ENCODE measurements around the gene PNPLA7.
"Not testable (repeated sequence)": the region's sequence is repeated elsewhere in the genome, so short reads cannot be mapped to it uniquely, and the experiment has no call there.

Gene PNPLA7

DNA sequence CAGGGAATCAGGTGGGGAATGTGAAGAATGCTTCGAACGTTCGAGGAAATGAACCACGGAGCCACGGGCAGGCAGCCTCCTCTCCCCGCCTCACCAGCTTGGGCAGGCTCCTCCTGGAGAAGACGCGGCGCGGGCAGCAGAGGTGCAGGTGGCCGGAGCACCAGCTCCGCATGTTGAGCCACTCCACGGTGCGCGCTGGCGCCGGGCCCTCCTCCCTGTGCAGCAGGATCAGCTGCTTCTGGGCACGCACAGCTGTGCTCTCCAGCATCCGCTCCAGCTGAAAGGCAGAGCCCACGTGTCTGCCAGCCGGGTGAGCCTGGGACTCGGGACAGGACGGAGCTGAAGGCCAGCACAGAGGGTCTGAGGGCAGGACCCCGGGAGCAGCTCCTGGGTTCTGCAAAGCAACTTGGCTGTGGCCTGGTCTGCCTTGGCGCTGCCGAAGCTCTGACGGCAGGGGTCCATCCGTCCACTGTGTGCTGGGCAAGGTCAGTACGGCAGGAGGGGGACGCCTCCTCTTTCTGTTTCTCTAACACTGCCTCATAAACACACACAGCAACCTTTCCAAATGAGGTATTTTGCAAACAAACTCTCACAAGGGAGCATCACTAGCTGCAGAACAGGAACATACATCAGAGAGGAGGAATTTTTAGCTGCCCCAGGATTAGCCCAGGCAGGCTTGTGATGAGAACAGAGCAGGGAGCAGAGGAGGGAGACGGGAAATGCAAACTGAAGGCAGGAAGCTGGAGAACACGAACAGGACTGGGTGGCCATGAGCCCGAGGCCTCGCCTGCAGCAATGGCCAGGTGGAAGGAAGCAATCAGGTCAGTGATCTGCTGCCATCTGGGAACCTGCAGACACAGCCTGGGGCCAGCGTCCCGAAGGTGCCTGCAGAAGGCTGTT lies 71.0 kb downstream of the PNPLA7 start:
- Histone ChIP-seq H3K4me1 (ENCODE audit: control insufficient read depth, low read depth, low read length) (no peaks in the 10 kb centered on the region), H3K27me3 (ENCODE audit: control insufficient read depth, insufficient read depth, low read length) (no peaks in the 10 kb centered on the region), H3K9me3 (ENCODE audit: control insufficient read depth, low read depth, low read length) (no peaks in the 10 kb centered on the region), H3K4me3 (ENCODE audit: low read length) (no peak overlapping the region), H3K9ac (ENCODE audit: low read length) (no peak overlapping the region), H3K27ac (ENCODE audit: low read length) (no peak overlapping the region), H3K36me3 (ENCODE audit: control insufficient read depth, low read depth, low read length) (no peaks in the 10 kb centered on the region)

DNA sequence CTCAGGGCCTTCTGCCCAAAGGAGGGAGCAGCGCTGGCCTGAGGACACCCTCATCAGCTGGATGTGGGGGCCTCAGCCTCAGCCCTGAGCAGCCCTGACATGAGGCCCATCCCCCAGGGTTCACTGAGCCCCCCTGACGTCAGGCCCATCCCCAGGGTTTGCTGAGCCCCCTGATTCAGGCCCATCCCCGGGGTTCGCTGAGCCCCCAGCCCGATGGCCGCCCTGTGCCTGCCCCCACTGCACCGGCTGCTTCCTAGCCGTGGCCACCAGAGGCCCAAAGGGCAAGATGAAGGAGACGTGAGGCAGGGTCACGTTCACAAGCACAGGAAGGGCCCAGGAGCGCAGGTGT lies 71.6 kb downstream of the PNPLA7 start:
- Histone ChIP-seq H3K9me3 (ENCODE audit: control insufficient read depth, low read depth, low read length) (no peaks in the 10 kb centered on the region), H3K36me3 (ENCODE audit: control insufficient read depth, low read depth, low read length) (no peaks in the 10 kb centered on the region), H3K4me3 (ENCODE audit: low read length) (no peak overlapping the region), H3K9ac (ENCODE audit: low read length) (no peak overlapping the region), H3K27me3 (ENCODE audit: control insufficient read depth, insufficient read depth, low read length) (no peaks in the 10 kb centered on the region), H3K27ac (ENCODE audit: low read length) (no peak overlapping the region), H3K4me1 (ENCODE audit: control insufficient read depth, low read depth, low read length) (no peaks in the 10 kb centered on the region)

DNA sequence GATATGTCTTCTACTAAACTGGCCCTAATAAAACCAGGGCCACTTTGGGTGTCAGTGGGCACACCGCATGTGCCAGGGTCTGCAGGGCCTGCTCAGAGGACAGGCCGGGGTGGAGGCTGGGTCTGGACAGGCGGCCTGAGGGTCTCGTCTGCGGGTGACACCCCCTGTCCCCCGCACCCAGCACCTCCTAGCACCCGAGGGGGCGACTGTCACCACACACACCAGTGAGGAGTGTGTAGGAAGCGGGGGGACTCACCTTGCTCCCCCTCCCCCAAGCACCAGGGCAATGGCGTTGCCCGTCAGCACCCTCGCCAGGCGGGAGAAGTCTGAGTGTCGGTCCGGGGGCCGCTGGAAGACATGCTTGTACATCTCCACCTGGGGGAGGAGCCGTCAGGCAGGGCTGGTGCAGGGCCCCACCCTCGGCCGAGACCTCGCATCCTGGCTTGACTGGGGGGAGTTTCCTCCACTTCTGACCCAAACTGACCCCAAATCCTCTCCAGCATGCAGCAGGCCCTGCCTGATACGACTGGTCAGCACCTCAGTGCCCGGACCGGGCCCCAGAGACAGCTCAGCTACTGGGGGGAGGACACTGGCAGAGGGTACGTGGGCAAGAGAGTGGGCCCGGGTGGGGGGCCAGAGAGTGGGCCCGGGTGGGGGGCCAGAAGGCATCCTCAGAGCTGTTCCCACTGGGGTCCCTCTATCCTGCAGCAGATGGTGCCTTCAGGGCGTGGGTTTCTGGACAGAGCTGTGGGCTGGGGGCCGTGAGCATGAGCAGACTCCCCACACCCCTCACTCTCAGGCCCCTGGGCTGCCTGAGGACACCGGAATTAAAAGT lies 72.2 kb downstream of the PNPLA7 start:
- H3K4me1 ChIP-seq (ENCODE audit: control insufficient read depth, low read depth, low read length) = no peaks in the 10 kb centered on the region
- no peak overlapping the region for H3K27ac ChIP-seq (ENCODE audit: low read length)
- H3K27me3 ChIP-seq (ENCODE audit: control insufficient read depth, insufficient read depth, low read length) = no peaks in the 10 kb centered on the region
- no peaks in the 10 kb centered on the region for H3K36me3 ChIP-seq (ENCODE audit: control insufficient read depth, low read depth, low read length)
- no peaks in the 10 kb centered on the region for H3K9me3 ChIP-seq (ENCODE audit: control insufficient read depth, low read depth, low read length)
- H3K4me3 ChIP-seq (ENCODE audit: low read length) = no peak overlapping the region
- H3K9ac ChIP-seq (ENCODE audit: low read length) = no peak overlapping the region

DNA sequence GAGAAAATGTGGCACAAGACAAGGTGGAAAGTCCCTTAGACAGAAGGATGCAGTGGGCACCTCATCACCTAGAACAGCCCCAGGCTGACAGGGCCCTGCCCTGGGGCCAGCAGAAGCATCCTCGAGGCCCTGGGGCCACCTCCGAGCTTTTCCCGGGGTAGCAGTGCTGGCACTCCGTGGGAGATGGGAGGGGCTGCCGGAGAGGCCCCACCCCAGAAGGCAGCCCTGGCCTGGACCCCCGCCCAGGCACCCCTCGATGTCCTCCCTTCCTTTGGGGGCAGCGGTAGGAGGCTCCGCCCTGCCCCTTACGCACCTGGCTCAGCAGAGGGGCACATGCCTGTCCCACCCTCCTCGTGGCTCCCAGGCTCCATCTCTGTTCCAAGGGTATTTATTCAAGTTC lies 73.3 kb downstream of the PNPLA7 start:
- no peaks in the 10 kb centered on the region for H3K4me1 ChIP-seq (ENCODE audit: control insufficient read depth, low read depth, low read length)
- no peak overlapping the region for H3K4me3 ChIP-seq (ENCODE audit: low read length)
- H3K27me3 ChIP-seq (ENCODE audit: control insufficient read depth, insufficient read depth, low read length) = no peaks in the 10 kb centered on the region
- H3K9ac ChIP-seq (ENCODE audit: low read length) = no peak overlapping the region
- H3K9me3 ChIP-seq (ENCODE audit: control insufficient read depth, low read depth, low read length) = no peaks in the 10 kb centered on the region
- H3K36me3 ChIP-seq (ENCODE audit: control insufficient read depth, low read depth, low read length) = no peaks in the 10 kb centered on the region
- no peak overlapping the region for H3K27ac ChIP-seq (ENCODE audit: low read length)

DNA sequence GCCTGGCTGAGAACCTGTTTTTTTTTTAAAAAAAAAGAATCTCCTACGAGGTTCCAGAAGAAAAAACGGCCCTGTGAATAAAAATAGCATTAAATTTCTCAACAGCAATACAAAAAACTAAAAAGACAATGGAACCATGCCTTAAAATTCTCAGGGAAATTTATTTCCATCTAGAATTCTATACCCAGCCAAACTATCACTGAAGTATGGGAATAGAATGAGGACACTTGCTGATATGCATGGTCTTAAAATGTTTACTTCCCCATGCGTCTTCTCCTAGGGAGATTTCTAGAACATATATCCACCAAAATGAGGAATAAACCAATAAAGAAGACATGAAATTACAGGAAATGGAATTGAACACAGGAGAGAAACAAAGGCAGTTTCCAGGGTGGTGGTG lies 74.5 kb downstream of the PNPLA7 start:
- Histone ChIP-seq H3K27ac (ENCODE audit: low read length) (no peak overlapping the region), H3K36me3 (ENCODE audit: control insufficient read depth, low read depth, low read length) (no peaks in the 10 kb centered on the region), H3K9ac (ENCODE audit: low read length) (no peak overlapping the region), H3K9me3 (ENCODE audit: control insufficient read depth, low read depth, low read length) (no peaks in the 10 kb centered on the region), H3K4me1 (ENCODE audit: control insufficient read depth, low read depth, low read length) (no peaks in the 10 kb centered on the region), H3K4me3 (ENCODE audit: low read length) (no peak overlapping the region), H3K27me3 (ENCODE audit: control insufficient read depth, insufficient read depth, low read length) (no peaks in the 10 kb centered on the region)

DNA sequence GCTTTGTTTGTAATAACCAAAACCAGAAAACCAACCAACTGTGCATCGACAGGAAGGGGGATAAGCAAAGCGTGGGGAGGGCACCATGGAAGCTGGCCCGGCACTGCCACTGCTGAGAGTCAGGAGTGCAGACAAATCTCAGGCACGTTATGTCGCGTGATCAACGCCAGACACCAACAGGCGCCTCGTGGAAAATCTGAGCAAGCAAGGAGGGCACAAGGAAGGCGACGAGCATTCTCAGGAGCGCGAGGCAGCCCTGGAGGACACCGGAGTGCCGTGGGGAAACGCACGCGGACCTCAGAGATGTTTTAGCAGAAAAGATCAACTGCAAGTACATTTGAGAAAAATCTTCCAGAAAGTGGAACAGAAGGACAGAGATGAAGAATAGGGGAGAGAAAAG lies 75.9 kb downstream of the PNPLA7 start:
- Histone ChIP-seq H3K9me3 (ENCODE audit: control insufficient read depth, low read depth, low read length) (no peaks in the 10 kb centered on the region), H3K27me3 (ENCODE audit: control insufficient read depth, insufficient read depth, low read length) (no peaks in the 10 kb centered on the region), H3K9ac (ENCODE audit: low read length) (no peak overlapping the region), H3K36me3 (ENCODE audit: control insufficient read depth, low read depth, low read length) (no peaks in the 10 kb centered on the region), H3K4me1 (ENCODE audit: control insufficient read depth, low read depth, low read length) (no peaks in the 10 kb centered on the region), H3K27ac (ENCODE audit: low read length) (no peak overlapping the region), H3K4me3 (ENCODE audit: low read length) (no peak overlapping the region)

DNA sequence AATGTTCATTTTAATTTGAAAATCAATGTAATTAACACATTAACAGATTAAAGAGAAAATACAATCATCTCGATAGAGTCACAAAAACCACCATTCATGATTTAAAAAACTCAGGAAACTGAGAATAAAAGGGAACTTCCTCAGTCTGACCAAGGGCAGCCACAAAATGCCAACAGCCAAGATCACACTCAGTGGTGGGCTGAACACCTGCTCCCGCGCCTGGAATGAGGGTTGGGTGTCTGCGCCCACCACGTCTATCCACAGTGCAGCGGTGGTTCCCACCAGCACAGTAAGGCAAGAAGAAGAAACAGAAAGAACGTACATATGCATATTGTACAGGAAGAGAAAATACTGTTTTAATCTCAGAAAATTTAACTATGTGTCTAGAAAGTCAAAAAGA lies 79.4 kb downstream of the PNPLA7 start:
- Histone ChIP-seq H3K4me1 (ENCODE audit: control insufficient read depth, low read depth, low read length) (no peaks in the 10 kb centered on the region), H3K27ac (ENCODE audit: low read length) (no peak overlapping the region), H3K36me3 (ENCODE audit: control insufficient read depth, low read depth, low read length) (no peaks in the 10 kb centered on the region), H3K4me3 (ENCODE audit: low read length) (no peak overlapping the region), H3K9me3 (ENCODE audit: control insufficient read depth, low read depth, low read length) (no peaks in the 10 kb centered on the region), H3K27me3 (ENCODE audit: control insufficient read depth, insufficient read depth, low read length) (no peaks in the 10 kb centered on the region), H3K9ac (ENCODE audit: low read length) (no peak overlapping the region)

DNA sequence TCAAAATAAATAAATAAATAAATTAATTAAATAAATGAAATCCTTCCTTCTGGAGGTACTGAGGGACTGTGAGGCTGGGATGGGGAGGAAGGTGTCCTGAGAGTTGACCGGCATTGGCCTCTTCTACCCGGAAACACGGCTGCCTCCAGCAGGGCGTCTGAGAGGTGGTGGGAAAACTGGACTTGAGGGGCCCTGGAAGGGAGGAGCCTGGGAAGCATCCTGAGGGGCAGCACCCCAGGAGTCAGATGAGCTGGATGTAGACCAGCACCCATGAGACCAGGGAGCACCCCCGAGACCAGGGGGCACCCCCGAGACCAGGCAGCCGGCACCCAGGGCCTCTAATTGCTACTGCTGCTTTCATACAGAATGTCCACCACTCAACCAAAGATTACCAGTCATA lies 82.3 kb downstream of the PNPLA7 start:
- H3K27me3 ChIP-seq (ENCODE audit: control insufficient read depth, insufficient read depth, low read length) = no peaks in the 10 kb centered on the region
- no peaks in the 10 kb centered on the region for H3K4me1 ChIP-seq (ENCODE audit: control insufficient read depth, low read depth, low read length)
- no peak overlapping the region for H3K27ac ChIP-seq (ENCODE audit: low read length)
- no peak overlapping the region for H3K9ac ChIP-seq (ENCODE audit: low read length)
- no peak overlapping the region for H3K4me3 ChIP-seq (ENCODE audit: low read length)
- no peaks in the 10 kb centered on the region for H3K9me3 ChIP-seq (ENCODE audit: control insufficient read depth, low read depth, low read length)
- no peaks in the 10 kb centered on the region for H3K36me3 ChIP-seq (ENCODE audit: control insufficient read depth, low read depth, low read length)

DNA sequence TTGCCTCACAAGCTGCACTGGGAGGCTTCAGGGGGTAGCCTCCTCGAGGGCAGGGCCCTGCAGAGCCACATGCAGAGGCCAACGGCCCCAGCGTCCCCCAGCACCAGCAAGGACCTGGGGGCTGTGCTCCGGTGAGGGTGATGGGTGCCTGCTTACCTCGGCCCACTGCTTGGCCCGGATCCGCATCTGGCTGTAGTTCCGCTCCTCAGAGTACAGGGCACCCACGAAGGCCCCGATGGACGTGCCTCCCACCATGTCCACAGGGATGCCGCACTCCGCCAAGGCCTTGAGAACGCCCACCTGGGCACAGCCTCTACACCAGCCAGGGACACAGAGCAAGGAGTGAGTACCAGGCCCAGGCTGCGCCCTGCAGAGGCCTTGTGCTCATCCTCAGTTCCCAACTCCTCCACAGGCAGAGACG lies 83.0 kb downstream of the PNPLA7 start:
- Histone ChIP-seq H3K36me3 (ENCODE audit: control insufficient read depth, low read depth, low read length) (no peaks in the 10 kb centered on the region), H3K27me3 (ENCODE audit: control insufficient read depth, insufficient read depth, low read length) (no peaks in the 10 kb centered on the region), H3K4me1 (ENCODE audit: control insufficient read depth, low read depth, low read length) (no peaks in the 10 kb centered on the region), H3K4me3 (ENCODE audit: low read length) (no peak overlapping the region), H3K9ac (ENCODE audit: low read length) (no peak overlapping the region), H3K27ac (ENCODE audit: low read length) (no peak overlapping the region), H3K9me3 (ENCODE audit: control insufficient read depth, low read depth, low read length) (no peaks in the 10 kb centered on the region)

DNA sequence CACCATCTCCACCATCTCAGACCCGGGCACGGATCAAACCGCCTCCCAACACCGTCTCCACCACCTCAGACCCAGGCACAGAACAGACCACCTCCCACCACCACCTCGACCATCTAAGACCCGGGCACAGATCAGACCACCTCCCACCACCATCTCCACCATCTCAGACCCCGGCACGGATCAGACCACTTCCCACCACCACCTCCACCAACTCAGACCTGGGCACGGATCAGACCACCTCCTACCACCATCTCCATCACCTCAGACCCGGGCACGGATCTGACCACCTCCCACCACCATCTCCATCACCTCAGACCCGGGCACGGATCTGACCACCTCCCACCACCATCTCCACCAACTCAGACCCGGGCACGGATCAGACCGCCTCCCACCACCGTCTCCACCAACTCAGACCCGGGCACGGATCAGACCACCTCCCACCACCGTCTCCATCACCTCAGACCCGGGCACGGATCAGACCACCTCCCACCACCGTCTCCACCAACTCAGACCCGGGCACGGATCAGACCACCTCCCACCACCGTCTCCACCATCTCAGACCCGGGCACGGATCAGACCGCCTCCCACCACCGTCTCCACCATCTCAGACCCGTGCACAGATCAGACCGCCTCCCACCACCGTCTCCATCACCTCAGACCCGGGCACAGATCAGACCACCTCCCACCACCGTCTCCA lies 83.7 kb downstream of the PNPLA7 start:
- not testable (repeated sequence) for H3K36me3 ChIP-seq (ENCODE audit: control insufficient read depth, low read depth, low read length); H3K27me3 ChIP-seq (ENCODE audit: control insufficient read depth, insufficient read depth, low read length); H3K4me3 ChIP-seq (ENCODE audit: low read length); H3K4me1 ChIP-seq (ENCODE audit: control insufficient read depth, low read depth, low read length); H3K9ac ChIP-seq (ENCODE audit: low read length); H3K27ac ChIP-seq (ENCODE audit: low read length); H3K9me3 ChIP-seq (ENCODE audit: control insufficient read depth, low read depth, low read length)

DNA sequence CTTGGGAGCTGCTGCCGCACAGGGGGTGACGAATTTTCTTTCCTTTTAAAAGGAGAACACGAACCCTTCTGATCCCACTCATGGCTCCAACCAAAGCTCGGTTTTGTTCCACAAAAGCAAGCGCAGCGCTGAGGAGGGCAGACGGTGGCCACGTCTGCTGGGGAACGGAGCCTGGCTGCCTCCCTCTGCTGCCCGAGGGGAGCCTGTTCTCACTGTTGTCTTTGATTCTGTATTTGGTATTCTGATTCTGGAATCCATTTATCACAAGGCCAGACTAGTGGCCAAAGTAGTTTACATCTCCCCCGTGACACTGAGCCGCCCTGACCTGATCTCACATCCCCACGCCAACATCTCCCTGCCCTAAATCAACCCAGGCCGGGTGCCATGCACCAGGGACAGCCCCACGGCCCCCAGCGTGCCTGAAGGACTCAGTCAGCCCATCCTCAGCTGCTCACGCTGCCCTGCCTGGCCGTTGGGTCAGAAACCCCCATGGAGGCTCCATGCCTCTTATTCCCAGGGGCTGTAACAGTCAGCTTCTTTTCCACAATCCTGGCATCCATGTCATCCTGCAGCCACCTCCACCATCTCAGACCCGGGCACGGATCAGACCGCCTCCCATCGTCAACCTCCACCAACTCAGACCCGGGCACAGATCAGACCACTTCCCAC lies 84.3 kb downstream of the PNPLA7 start:
- no peaks in the 10 kb centered on the region for H3K9me3 ChIP-seq (ENCODE audit: control insufficient read depth, low read depth, low read length)
- H3K27me3 ChIP-seq (ENCODE audit: control insufficient read depth, insufficient read depth, low read length) = no peaks in the 10 kb centered on the region
- no peak overlapping the region for H3K4me3 ChIP-seq (ENCODE audit: low read length)
- H3K4me1 ChIP-seq (ENCODE audit: control insufficient read depth, low read depth, low read length) = no peaks in the 10 kb centered on the region
- no peak overlapping the region for H3K27ac ChIP-seq (ENCODE audit: low read length)
- no peaks in the 10 kb centered on the region for H3K36me3 ChIP-seq (ENCODE audit: control insufficient read depth, low read depth, low read length)
- H3K9ac ChIP-seq (ENCODE audit: low read length) = no peak overlapping the region
